AG08395 (cell line): Measurements from ENCODE around the gene KLF9.

ENCODE experiments used
- DNase-seq: peaks from one replicate; pipeline ENCODE4 v3.0.0; 2012; ENCODE audit warnings: mixed read lengths, low spot score

Gene KLF9

GRCh38 chr9:70362952-70363351 lies 51.5 kb downstream of the KLF9 start:
- no peak for DNase-seq

DNA sequence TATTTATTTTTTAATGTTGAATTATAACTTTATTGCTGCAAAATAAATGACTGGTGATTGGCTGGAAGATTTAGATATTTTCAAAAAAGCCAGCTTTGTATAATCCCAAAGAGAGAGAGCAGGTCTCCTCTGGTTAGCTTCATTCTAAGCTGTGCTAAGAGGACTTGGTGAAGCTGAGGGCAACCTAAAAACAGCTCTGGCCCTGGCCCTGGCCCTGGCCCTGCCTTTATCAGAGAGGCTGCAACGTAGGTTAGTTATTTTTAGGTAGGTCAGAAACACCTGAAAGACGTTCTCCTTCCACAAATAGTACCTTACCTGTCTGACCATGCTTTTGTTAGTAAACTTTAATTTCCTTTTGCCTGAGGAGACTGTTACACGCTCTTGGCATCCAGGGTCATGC lies 58.7 kb downstream of the KLF9 start:
- no peak for DNase-seq

GRCh38 chr9:70352802-70353201 lies 61.7 kb downstream of the KLF9 start:
- DNase-seq: peak; percentile 18

GRCh38 chr9:70352356-70352755 lies 62.1 kb downstream of the KLF9 start:
- no peak for DNase-seq

DNA sequence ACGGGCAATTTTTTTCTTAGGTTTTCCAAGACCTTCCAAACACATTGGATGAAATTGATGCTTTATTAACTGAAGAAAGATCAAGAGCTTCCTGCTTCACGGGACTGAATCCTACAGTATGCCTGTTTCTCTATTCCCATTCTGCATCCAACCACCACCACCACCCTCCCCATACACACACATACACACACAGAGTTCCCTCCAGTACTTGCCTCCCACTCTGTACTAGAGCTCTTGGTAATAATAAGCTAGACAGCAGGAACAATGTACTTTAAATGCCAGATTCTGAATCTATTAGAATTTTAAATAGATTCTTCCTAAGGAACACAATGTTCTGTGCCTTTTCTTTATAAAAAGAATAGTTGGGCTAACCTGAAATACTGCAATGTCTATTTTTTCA lies 67.4 kb downstream of the KLF9 start:
- DNase-seq: no peak

DNA sequence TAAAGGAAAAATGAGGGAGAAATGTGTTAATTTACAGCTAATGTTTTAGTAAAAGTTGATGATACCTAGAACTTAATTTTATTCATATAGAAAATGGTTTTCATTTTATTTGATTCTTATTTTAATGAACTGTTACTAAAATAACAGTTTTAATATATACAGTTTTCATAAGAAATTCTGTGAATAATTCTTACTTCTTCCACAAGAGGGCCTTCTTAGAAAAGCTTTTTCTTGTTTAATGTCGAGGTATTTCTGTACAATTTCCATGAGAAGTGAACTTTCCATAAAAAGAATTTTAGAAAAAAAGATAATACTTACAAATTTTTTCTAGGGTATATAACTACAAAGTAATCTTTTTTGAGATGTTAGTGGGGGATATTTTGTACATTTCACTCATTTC lies 73.9 kb downstream of the KLF9 start:
- DNase-seq: peak; percentile 12
